Cardiac muscle cell (in vitro differentiated cells and primary cell): ENCODE data around the gene UBAC1. TPM values are rescaled to one million over a fixed set of nuclear protein-coding genes. Genes with fewer than 3 reads are reported as not detected.
"Not testable (repeated sequence)": the region's sequence is repeated elsewhere in the genome, so short reads cannot be mapped to it uniquely, and the experiment has no call there.

ENCODE experiments used
- DNase-seq, 2 donors: peaks; one replicate each; pipeline versions ENCODE4 v3.0.0 to v3.0.0-alpha.2; 2010 to 2017; ENCODE audit warnings: low read depth in 1 of 2, low spot score in 1 of 2
- H3K27ac ChIP-seq: fragments of 200-600 bp; sonication (generic); 2 replicates; pipeline ENCODE4 v1.5.1; 2016
- H3K27me3 ChIP-seq: fragments of 200-600 bp; sonication (generic); 2 replicates; pipeline ENCODE4 v1.6.0; 2016; ENCODE audit warnings: control low read depth
- H3K36me3 ChIP-seq: fragments of 200-600 bp; sonication (generic); 2 replicates; pipeline ENCODE4 v1.5.1; 2016; ENCODE audit warnings: control low read depth
- H3K4me1 ChIP-seq: fragments of 200-600 bp; sonication (generic); 2 replicates; pipeline ENCODE4 v1.8.1; 2017; ENCODE audit warnings: low read depth, mild to moderate bottlenecking, mixed run types
- H3K4me3 ChIP-seq: fragments of 200-600 bp; sonication (generic); 2 replicates; pipeline ENCODE4 v1.5.1; 2016; ENCODE audit warnings: mild to moderate bottlenecking
- H3K9me3 ChIP-seq: fragments of 200-600 bp; sonication (generic); 2 replicates; pipeline ENCODE4 v1.5.1; 2017; ENCODE audit warnings: low read depth, mild to moderate bottlenecking, control low read depth
- polyA plus RNA-seq: library from polyadenylated mRNA; unstranded; fragments of >200 nt; fragmentation: Nextera tagmentation; extraction: Ambion mirVana; gene quantifications from 2 replicates; pipeline ENCODE4 v1.2.1, GENCODE V29; 2016
- total RNA-seq: library from RNA; depleted of rRNA; stranded (reverse); fragments of >200 nt; gene quantifications from 2 replicates; pipeline ENCODE4 v1.2.3, GENCODE V29; 2016
- TF ChIP-seq, protein P1 (sequence below): IDR thresholded peaks from 2 replicates; pipeline ENCODE4 v1.5.1; 2012; ENCODE audit warnings: low read depth, mild to moderate bottlenecking, low read length

UBAC1 gene
- total and polyA plus RNA-seq, 2 experiments from 2014 or later: 60.1 to 66.4 TPM

DNA sequence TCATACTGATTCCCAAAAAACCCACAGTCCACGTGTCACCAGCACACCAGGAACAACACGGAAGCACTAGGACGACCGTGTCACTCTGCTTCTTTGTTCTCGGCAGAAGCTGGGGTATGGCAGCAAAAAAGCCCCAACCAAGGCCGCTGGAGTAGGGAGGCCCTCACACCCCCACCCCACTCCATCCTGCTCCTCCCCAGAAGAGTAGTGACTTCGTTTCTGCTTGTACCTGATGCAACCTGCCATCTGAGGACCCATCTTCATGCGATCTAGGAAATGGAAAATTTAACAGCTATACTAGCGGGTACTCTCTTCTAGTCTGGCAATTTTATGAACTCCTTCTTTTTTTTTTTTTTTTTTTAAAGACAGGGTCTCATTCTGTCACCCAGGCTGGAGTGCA lies 3.7 kb downstream of the UBAC1 start:
- peaks cover 9% of the 10 kb centered on the region for H3K4me1 ChIP-seq
- H3K36me3 ChIP-seq: peaks cover 7% of the 10 kb centered on the region
- DNase-seq: no peak
- no peak overlapping the region for H3K27ac ChIP-seq
- TF ChIP-seq, protein P1, sequence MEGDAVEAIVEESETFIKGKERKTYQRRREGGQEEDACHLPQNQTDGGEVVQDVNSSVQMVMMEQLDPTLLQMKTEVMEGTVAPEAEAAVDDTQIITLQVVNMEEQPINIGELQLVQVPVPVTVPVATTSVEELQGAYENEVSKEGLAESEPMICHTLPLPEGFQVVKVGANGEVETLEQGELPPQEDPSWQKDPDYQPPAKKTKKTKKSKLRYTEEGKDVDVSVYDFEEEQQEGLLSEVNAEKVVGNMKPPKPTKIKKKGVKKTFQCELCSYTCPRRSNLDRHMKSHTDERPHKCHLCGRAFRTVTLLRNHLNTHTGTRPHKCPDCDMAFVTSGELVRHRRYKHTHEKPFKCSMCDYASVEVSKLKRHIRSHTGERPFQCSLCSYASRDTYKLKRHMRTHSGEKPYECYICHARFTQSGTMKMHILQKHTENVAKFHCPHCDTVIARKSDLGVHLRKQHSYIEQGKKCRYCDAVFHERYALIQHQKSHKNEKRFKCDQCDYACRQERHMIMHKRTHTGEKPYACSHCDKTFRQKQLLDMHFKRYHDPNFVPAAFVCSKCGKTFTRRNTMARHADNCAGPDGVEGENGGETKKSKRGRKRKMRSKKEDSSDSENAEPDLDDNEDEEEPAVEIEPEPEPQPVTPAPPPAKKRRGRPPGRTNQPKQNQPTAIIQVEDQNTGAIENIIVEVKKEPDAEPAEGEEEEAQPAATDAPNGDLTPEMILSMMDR: no peak
- H3K9me3 ChIP-seq: no peaks in the 10 kb centered on the region
- peaks cover 1% of the 10 kb centered on the region for H3K27me3 ChIP-seq
- H3K4me3 ChIP-seq: no peak overlapping the region

DNA sequence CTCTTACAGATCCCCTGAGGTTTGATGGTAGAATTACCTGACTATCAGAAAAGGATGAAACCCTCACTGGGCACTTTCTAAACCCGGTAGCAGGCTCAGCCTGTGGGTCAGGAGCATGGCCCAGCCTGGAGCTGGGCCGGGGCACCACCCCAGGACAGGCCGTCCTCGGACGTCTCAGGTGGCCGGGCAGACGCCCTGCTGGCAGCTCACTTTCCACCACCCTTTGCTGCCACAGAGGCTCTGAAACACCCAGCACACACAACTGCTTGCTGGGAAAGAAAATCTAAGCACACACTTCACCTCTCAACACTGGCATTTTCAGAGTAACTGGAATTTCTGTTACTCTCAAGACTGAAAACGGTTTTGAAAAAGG lies 4.4 kb downstream of the UBAC1 start:
- Histone ChIP-seq H3K4me3 (no peak overlapping the region), H3K36me3 (peaks cover 11% of the 10 kb centered on the region), H3K9me3 (no peaks in the 10 kb centered on the region), H3K27ac (no peak overlapping the region), H3K27me3 (no peaks in the 10 kb centered on the region), H3K4me1 (peaks cover 9% of the 10 kb centered on the region)
- TF ChIP-seq, protein P1: no peak
- DNase-seq: no peak

DNA sequence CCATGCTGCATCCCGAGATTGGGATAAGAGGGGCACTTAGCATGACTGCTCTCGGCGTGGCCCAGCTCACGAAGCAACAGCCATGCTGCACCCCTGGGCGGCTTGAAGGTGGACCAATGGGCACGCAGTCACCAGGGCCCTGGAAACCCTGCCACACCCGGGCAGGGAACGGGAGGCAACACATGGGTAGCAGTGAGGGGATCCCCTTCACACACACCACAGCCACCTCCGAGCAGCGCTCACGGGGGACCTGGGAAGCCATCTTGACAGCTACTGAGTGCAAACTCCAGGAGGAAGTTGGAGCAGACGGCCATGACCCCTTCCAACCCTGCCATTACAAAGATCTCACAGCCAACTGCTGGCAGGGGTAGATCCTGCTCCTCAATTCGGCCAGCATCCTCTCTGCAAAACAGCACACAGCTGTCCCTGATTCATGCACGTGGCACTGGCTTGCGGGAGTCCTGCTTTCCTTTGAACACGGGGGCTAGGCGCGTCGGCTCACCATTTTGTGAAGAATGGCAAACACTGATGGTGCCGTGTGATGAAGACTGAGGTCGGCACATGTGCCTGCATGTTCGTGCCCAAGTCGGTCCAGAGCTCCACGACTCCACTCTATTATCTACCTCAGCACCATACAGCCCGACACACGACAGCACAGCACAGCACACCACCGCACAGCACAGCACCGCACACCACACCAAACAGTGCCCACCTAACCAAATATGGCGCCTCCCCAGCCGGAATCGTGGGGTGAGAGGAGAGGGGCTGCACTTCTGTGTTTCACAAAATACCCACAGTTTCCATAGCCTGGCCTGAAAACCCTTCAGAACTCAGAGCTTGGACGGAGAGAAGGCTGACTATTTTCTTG lies 5.0 kb downstream of the UBAC1 start:
- Histone ChIP-seq H3K9me3 (no peaks in the 10 kb centered on the region), H3K27ac (no peak overlapping the region), H3K4me3 (no peak overlapping the region), H3K36me3 (peaks cover 11% of the 10 kb centered on the region), H3K4me1 (peaks cover 9% of the 10 kb centered on the region), H3K27me3 (no peaks in the 10 kb centered on the region)
- DNase-seq: no peak
- TF ChIP-seq, protein P1: no peak

DNA sequence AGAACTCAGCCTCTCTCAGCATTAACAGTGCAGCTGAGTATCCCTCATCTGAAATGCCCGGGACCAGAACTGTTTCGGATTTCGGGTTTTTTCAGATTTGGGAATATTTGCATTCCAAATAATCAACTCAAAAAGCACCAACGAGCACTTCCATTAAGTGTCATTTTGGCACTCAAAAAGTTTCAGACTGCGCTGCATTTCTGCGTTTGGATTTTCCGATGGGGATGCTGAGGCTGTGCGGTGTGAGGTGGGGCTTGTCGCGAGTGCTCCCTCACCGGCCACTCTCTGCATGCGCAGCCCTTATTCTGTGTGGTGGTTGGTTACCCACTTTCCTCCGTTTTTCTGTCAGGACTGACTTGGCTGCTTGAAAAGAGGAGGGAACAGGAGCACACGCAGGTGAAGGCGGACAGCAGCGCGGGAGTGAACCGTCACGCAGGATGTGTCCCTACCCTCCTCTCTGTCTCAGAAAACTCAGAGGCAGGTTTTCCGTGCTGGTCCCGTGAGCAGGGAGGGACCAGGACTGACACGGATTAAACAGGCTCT lies 8.4 kb downstream of the UBAC1 start:
- H3K27me3 ChIP-seq: no peaks in the 10 kb centered on the region
- no peak overlapping the region for H3K4me3 ChIP-seq
- H3K36me3 ChIP-seq: peaks cover 11% of the 10 kb centered on the region
- DNase-seq: no peak
- no peaks in the 10 kb centered on the region for H3K9me3 ChIP-seq
- no peak overlapping the region for H3K27ac ChIP-seq
- no peaks in the 10 kb centered on the region for H3K4me1 ChIP-seq
- TF ChIP-seq, protein P1: no peak

DNA sequence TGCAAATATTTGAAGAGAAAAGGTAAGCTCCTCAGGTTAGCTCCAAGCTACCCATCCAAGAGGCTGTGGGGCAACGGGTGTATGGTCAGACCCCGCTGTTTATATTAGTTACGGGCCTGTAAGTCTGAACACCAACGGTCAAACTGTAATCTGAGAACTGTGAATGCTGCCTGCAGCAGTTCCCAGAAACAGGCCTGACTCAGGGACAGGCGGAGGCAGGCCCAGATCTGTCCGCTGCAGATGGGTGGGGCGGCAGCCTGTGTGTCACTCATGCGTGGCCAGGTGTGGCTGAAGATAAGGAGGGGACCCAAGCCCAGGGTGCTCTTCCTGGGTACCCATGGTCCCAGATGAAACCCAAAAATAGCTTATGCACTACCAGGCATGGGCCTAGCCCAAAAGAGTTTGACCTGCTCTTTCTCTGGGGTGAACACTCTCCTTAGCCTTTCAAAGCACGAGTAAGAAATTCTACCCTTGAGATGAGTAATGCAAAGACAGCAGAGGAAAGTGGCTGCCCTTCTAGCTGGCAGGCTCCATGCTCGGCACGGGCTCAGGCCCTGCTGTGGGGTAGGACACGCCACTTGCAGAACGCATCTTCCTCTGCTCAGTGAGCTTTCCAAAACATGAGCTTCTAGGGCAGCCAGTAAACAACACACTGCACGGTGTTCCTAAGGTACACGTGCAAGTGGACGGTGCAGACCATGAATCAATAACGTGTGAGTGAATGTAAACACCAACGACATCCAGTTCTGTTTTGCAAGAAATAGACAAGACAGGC lies 9.1 kb downstream of the UBAC1 start:
- peak in 1 of 2 donors; percentile 20 for DNase-seq
- Histone ChIP-seq H3K4me1 (no peaks in the 10 kb centered on the region), H3K36me3 (peaks cover 11% of the 10 kb centered on the region), H3K27ac (no peak overlapping the region), H3K9me3 (no peaks in the 10 kb centered on the region), H3K27me3 (no peaks in the 10 kb centered on the region), H3K4me3 (no peak overlapping the region)
- TF ChIP-seq, protein P1: no peak

DNA sequence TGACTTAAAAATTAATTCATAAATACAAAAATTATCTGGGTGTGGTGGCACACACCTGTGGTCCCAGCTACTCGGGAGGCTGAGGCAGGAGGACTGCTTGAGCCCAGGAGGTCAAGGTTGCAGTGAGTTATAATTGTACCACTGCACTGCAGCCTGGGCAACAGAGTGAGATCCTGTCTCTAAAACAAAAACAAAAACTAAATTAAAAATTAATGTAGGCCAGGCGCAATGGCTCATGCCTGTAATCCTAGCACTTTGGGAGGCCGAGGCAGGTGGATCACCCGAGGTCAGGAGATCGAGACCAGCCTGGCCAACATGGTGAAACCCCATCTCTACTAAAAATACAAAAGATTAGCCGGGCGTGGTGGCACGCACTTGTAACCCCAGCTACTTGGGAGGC lies 9.9 kb downstream of the UBAC1 start:
- not testable (repeated sequence) for H3K27me3 ChIP-seq, H3K4me3 ChIP-seq, H3K9me3 ChIP-seq, DNase-seq, H3K27ac ChIP-seq, H3K4me1 ChIP-seq
- H3K36me3 ChIP-seq: peaks cover 17% of the 10 kb centered on the region

DNA sequence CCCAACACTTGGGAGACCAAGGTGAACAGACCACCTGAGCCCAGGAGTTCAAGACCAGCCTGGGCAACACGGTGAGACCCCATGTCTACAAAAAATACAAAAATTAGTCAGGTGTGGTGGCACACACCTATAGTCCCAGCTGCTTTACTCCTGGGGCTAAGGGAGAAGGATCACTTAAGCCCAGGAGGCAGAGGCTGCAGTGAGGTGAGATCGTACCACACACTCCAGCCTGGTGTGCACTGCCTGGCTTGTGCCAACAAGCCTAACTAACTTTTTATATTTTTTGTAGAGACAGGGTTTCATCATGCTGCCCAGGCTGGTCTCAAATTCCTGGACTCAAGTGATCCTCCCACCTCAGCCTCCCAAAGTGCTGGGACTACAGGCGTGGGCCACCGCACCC lies 10.3 kb downstream of the UBAC1 start:
- DNase-seq, H3K4me3 ChIP-seq, H3K27ac ChIP-seq, H3K4me1 ChIP-seq, H3K27me3 ChIP-seq, H3K9me3 ChIP-seq: not testable (repeated sequence)
- H3K36me3 ChIP-seq: peaks cover 21% of the 10 kb centered on the region
